HG03025 (cell line): Measurements from ENCODE around the gene KCNC4.

Source experiments
- ATAC-seq: cut with Tn5 transposase; IDR thresholded peaks from one replicate; pipeline ENCODE4 v1.9.1; 2021; ENCODE audit warnings: mild to moderate bottlenecking, moderate library complexity; ENCODE audit not compliant: unreplicated experiment, low FRiP score

Gene KCNC4

DNA sequence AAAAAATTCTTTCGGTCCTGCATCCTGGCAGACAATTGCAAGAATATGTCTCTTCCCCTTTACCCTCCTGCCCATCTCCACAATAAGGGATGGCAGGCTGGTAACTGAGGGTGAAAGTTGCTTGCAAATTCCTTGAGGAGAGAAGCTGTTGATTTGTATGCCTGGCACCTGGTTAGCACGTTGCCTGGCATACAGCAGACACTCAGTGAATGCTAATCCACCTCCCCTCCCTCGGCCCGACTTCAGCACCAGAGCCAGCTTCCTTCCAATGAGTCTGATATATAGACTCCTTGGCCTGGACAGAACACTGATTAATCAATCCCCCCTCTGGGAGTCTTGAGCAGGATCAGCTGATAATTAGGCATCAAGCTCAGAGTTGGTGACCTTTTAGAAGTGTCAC is 39.1 kb downstream of the KCNC4 start:
- ATAC-seq: no peak

DNA sequence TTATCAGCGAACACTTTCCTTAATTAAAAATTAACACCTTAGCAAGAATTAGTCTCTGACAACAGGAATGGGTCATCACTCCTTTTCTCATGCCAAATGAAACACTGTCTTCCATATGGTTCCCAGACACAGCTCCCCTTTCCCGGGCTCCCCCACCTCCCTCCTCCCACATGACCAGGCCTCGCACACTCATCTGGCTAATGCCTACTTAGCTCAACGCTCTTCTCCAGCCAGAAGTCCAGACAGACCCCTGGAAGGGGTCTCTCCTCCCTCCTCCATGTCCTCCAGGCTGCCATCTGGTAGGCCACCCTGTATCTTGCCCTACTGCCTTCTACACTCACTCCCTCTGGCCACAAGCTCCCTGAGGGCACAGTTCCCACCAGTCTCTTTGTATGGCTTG is 39.9 kb downstream of the KCNC4 start:
- no peak for ATAC-seq

DNA sequence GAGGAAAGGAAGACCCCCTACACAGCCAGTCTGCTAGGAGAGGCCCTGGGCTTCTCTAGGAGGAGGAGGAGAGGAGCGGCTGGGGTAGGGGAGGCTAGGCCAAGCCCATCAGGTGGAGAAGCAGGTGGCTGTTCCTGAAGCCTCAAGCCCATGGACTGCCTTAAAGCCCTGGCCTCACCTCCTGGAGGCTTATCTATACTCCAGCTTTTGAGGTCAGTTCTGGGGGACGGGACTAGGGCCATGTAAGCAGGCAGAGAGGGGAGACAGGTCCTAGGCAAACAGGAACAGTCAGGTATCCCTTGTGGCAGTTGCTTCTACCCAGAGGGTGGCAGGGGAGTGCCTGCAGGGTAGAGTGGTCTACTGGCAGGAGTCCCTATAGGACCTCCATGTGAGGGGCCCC is 40.6 kb downstream of the KCNC4 start:
- ATAC-seq: no peak

DNA sequence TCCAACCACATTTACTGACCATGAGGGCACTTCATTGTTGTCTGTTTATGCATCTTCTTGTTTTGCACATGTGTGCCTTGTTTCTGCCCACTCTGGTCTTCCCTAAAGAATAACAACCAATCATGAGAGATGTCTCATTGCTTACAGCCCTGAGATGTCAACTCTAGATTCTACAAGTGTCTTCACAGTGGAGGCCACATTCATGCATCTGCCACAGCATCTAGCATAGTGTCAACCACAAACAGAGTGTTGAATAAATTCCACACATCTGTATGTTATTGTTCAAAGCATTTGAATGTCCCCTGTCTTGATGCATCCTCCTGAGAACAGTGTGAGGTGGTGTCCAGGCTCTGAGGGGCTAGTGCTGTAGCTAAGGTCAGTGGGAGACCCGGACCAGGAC is 43.1 kb downstream of the KCNC4 start:
- ATAC-seq: no peak

DNA sequence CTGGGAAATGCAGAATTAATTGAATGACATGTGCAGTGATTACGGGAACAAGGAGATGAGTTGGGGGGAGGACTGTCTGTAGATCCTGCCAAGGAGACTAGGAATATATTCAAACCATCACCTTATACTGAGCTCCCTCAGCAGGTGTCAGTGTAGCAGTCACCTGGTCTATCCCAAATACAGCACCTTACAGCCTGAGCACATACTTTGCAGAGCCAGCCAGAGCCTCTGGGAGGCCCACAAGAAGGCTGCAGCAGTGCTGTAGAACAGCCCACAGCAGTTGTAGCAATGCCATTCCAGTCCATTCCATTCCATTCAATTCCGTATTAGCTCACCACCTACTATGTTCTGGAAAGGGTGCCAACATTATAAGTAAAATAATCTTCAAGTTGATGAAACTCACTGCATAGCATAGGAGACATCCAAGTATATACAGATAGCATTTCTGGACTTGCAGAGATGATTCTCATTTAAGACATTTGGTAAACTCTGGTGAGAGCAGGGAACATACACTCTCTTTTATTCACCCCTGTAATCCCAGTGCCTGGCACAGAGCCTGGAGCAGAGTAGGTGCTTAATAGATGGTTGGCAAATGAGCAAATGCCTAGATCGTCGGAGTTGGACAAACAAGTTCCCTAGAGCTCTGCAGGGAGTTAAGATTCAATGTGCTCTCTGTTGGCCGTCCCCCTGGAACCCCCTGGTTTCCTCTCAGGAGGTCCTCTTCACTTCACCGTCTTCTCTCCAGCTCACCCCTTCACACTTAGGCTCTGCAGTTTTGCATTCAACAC is 44.7 kb downstream of the KCNC4 start:
- ATAC-seq: no peak

DNA sequence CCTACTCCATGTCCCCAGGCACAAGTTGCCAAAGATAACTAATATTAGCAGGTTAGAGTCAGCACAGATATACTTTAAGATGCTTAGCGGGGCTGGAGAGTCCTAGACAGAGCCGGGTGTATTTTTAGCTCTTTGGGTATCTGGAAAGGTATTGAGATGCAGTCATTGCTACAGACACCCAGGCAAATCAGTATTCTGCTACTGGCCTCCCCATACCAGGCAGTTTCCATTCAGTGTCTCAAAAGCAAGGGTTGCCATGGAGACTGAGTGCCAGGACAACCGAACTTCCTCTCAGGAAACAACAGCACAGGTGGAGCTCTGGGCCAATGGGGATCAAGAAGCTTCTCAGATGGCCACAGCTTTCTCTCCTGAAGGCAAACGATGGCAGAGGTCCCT is 45.3 kb downstream of the KCNC4 start:
- no peak for ATAC-seq

DNA sequence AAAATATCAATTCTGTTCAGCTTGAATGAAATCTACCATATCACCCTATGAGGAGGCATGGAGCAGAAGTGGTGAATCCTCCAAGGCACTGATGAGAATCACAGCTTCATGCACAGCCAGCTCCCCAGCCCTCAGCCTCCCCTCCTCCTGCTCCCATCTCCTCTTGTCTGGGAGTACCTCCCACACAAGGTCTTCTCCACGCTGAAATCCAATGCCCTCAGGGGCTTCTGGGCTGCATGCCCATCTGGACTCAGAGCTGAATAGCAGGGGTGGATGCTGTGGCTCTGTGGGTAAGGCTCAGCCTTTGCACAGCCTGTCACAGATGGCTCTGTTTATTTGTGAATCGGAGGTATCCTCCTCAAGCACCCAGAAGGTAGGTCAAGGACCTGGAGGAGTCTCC is 48.6 kb downstream of the KCNC4 start:
- ATAC-seq: no peak

DNA sequence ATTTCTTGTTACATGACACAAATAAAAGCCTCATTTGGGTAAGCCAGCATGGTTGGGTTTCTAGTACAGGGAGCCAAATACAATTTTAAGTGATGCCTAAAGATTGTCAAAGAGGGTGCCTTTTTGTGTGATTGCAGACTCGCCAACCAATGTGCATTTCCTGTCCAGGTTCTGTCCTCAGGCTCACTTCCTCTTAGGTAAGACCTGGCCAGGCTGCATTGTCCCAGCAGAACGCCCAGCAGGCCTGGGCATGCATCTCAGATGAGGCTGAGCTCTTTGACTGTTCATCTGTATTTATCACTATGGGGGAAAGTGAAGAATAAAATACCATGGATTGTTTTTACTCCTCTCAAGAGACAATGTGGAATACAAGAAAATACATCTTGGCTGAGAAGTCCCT is 49.7 kb downstream of the KCNC4 start:
- no peak for ATAC-seq
